ENCODE measurements around the gene ADAMTS17. TPM values are rescaled to one million over a fixed set of nuclear protein-coding genes. Genes with fewer than 3 reads are reported as not detected.

Gene ADAMTS17
- total and polyA plus RNA-seq, 9 of the 15 experiments (the other 6 are each of a cell fraction or from before 2014, with no cell fraction given): 0.01 to 0.14 (median 0.07) TPM; not detected in 6

- no peak for TF ChIP-seq REST (IDR thresholded peaks at IDR 0.05; ENCODE audit: borderline replicate concordance)
- TF ChIP-seq REST (CRISPR knock-in tag; IDR thresholded peaks at IDR 0.05; ENCODE audit: low read depth): no peak
- TF ChIP-seq NRF1 (conservative IDR thresholded peaks at IDR 0.05 in 1 of 2, IDR thresholded peaks at IDR 0.05 in 1 of 2): no peak
- no peak for TF ChIP-seq ELF4 (CRISPR knock-in tag; IDR thresholded peaks at IDR 0.05)
- no peak for TF ChIP-seq NFATC3 (IDR thresholded peaks at IDR 0.05)
- TF ChIP-seq ZNF511 (CRISPR knock-in tag; IDR thresholded peaks at IDR 0.05): no peak
- no peak for TF ChIP-seq SIRT6 (IDR thresholded peaks at IDR 0.05; ENCODE audit: low read depth, low read length)
- no peak for TF ChIP-seq RBM14 (IDR thresholded peaks at IDR 0.05; ENCODE audit: borderline replicate concordance, insufficient read depth, low read depth, low read length)
Observed at GRCh38 chr15:100005013-100005412, 336.8 kb downstream of the ADAMTS17 start (continued).
